WERI-Rb-1 (cell line): ENCODE data around the gene KISS1.

Experiments
- DNase-seq: peaks from one replicate; pipeline ENCODE4 v3.0.0-alpha.2; 2020
- H3K27ac ChIP-seq: fragments of 250-450 bp; sonication (Bioruptor Pico); 2 replicates; pipeline ENCODE4 v1.5.1; 2020; ENCODE audit warnings: mild to moderate bottlenecking, moderate library complexity
- H3K27me3 ChIP-seq: fragments of 250-450 bp; sonication (Bioruptor Pico); 2 replicates; pipeline ENCODE4 v1.5.1; 2021; ENCODE audit warnings: mild to moderate bottlenecking, low read depth, moderate library complexity; ENCODE audit not compliant: insufficient read depth, severe bottlenecking
- H3K36me3 ChIP-seq: fragments of 250-450 bp; sonication (Bioruptor Pico); 2 replicates; pipeline ENCODE4 v1.5.1; 2020; ENCODE audit warnings: mild to moderate bottlenecking, moderate library complexity
- H3K4me3 ChIP-seq: 2 replicates; pipeline ENCODE4 v1.5.1; 2011; ENCODE audit warnings: low read depth, mild to moderate bottlenecking, control low read depth, low read length
- H3K9me3 ChIP-seq: fragments of 250-450 bp; sonication (Bioruptor Pico); 2 replicates; pipeline ENCODE4 v1.5.1; 2021; ENCODE audit warnings: mild to moderate bottlenecking, moderate library complexity; ENCODE audit not compliant: severe bottlenecking
- TF ChIP-seq, protein P1 (sequence below): IDR thresholded peaks from 2 replicates; pipeline ENCODE4 v1.5.1; 2011; ENCODE audit warnings: low read depth, mild to moderate bottlenecking, control low read depth, inconsistent platforms, low read length

Gene KISS1

DNA sequence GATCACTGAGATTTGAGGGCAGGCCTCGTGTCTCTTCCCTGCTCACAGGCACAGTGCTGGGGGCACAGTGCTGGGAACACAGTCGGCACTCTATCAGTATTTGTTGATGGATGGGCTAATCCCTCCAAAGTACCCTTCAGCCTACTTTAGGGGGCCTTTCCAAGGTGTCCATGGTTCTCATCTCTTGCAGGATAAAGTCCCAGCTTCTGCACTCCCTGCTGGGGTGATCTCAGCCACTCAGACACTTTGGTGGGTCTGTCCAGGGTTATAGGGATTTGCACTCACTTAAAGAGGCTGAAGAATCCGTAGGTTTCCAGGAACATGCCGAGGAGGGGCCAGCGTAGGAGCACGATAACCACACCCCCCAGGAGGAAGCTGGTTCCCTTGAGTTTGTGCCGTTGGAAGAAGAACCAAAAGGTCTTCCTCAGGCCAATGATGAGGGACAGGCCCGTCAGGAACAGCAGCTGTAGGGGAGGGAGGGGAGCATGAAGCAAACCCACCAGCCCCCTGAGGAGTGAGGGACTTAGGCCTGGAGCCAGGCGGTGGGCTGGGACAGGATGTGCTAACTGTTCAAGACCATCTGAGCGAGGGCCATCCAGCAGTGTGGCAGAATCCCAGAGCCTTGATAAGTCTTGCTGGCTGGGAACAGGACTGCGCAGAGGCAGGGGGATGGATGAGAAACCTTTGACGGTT lies 5.2 kb upstream of the KISS1 start:
- peak; percentile 56 for DNase-seq
- TF ChIP-seq, protein P1, sequence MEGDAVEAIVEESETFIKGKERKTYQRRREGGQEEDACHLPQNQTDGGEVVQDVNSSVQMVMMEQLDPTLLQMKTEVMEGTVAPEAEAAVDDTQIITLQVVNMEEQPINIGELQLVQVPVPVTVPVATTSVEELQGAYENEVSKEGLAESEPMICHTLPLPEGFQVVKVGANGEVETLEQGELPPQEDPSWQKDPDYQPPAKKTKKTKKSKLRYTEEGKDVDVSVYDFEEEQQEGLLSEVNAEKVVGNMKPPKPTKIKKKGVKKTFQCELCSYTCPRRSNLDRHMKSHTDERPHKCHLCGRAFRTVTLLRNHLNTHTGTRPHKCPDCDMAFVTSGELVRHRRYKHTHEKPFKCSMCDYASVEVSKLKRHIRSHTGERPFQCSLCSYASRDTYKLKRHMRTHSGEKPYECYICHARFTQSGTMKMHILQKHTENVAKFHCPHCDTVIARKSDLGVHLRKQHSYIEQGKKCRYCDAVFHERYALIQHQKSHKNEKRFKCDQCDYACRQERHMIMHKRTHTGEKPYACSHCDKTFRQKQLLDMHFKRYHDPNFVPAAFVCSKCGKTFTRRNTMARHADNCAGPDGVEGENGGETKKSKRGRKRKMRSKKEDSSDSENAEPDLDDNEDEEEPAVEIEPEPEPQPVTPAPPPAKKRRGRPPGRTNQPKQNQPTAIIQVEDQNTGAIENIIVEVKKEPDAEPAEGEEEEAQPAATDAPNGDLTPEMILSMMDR: no peak
- Histone ChIP-seq H3K4me3 (no peak overlapping the region), H3K9me3 (no peaks in the 10 kb centered on the region), H3K36me3 (no peaks in the 10 kb centered on the region), H3K27me3 (no peaks in the 10 kb centered on the region), H3K27ac (no peak overlapping the region)

DNA sequence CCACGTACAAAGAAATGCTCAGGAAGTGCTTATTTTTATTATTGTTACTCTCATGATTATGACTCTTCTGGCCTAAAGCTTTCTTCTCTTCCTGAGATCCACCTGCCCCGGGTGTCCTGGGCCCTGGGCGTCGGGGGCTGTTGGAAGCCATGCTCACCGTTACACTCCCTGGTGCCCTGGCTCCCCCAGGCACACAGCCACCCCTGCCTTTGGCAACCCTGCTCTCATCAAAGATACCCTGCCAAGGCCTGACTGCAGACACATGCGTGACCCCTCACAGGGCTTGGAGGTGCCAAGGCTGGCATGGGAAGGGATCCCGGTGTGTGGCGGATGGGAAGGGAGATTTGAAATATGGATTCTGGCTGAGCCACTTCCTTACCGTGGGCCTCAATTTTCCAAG lies 3.3 kb upstream of the KISS1 start:
- H3K9me3 ChIP-seq: no peaks in the 10 kb centered on the region
- no peaks in the 10 kb centered on the region for H3K36me3 ChIP-seq
- DNase-seq: no peak
- no peaks in the 10 kb centered on the region for H3K27me3 ChIP-seq
- H3K4me3 ChIP-seq: no peak overlapping the region
- no peak overlapping the region for H3K27ac ChIP-seq
- TF ChIP-seq, protein P1: no peak

DNA sequence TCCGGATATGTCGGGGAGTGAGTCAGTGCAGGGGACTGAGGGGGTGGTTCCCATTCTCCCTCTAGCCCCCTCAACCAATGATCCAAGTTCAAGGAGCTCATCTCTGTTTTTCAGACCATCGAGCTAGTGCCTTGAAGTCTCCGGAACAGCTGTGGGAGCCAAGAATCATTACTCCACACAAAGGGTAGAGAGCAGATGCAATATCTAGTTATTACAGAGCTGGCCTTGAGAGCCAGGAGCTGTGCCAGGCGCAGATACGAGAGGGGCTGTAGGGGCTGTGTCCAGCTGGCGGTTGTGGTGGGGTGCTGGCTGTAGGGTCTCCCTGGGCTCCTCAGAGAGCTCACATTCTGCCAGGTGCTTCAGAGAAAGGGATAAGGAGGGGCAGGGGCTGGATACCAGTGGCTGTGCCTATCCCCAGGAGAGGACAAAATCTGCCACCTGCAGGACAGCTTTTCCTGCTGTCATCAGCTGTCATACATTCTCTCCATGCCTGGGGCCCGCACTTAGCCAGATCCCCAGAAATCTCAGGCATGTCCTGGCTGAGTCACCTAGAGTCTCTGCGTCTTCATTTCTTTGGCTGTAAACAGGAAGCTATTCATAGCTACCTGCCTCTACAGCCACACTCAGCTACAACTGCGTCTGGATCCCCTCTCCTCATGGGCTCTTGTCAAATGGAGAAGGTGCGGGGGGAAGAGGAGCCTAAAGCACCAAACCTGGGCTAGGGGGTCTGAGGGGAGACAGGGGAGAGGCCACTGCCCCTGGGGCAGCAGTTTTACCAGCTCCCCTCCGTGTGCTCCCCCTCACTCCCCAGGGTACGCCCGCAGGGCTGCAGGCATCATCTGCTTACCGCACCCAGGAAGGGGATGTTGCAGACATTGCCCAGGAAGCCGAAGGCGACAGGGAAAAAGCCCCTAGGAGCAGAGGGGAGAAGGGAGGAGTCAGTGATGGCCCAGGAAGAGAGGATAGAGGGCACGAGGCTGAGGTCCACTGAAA lies 2.4 kb upstream of the KISS1 start:
- no peak overlapping the region for H3K27ac ChIP-seq
- no peaks in the 10 kb centered on the region for H3K9me3 ChIP-seq
- TF ChIP-seq, protein P1: peak; percentile 86

DNA sequence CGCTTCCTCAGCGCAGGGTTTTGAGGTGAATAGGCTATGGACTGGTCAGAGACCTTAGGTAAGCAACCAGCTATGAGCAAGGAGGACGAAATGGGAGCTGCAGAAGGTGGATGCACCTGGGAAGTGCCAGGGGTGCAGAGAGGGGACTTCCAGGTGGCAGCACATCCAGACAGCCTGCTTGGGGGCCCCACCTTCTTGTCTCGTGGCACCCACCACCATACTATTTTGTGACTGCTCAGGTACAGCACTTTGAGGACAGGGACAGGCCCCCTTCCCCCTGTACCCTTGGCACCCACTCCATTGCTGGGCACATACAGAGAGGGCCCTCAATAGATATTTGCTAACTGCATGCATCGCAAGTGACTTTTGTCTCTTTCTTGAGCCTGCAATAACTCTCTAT lies 777 bp upstream of the KISS1 start:
- Histone ChIP-seq H3K27ac (no peak overlapping the region), H3K9me3 (no peaks in the 10 kb centered on the region), H3K4me3 (no peak overlapping the region), H3K27me3 (no peaks in the 10 kb centered on the region), H3K36me3 (no peaks in the 10 kb centered on the region)
- no peak for DNase-seq
- TF ChIP-seq, protein P1: no peak

More for the DNA sequence above, 2.4 kb upstream of the KISS1 start:
- no peak overlapping the region for H3K4me3 ChIP-seq
- DNase-seq: peak; percentile 90
- no peaks in the 10 kb centered on the region for H3K27me3 ChIP-seq
- no peaks in the 10 kb centered on the region for H3K36me3 ChIP-seq

DNA sequence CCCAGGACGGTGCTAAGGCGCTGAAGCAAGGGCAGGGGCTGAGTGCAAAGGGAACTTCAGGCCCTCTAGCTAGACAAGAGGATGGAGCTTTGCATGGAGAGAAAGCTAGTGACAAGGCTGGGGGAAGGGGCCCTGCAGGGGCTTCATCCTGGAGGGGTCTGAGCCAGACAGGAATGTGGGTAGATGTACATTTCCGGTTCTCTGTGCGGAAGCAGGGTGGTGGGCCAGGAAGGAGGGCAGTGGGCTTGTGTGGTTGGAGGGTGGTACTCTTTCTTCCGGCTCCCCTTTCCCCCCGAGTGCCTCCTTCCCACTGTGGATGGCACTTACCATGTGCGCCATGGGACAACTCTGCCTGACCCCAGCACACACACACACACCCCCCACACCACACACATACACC lies 1.5 kb downstream of the KISS1 start:
- H3K27me3 ChIP-seq: no peaks in the 10 kb centered on the region
- TF ChIP-seq, protein P1: no peak
- no peak overlapping the region for H3K4me3 ChIP-seq
- no peak overlapping the region for H3K27ac ChIP-seq
- H3K9me3 ChIP-seq: no peaks in the 10 kb centered on the region
- no peak for DNase-seq
- H3K36me3 ChIP-seq: no peaks in the 10 kb centered on the region
